ENCODE results near the gene MBNL1. TPM values are rescaled to one million over a fixed set of nuclear protein-coding genes. Genes with fewer than 3 reads are reported as not detected.

MBNL1 gene
- total and polyA plus RNA-seq, 7 experiments from 2014 or later, result 371 to 675 (median 497) TPM

DNA sequence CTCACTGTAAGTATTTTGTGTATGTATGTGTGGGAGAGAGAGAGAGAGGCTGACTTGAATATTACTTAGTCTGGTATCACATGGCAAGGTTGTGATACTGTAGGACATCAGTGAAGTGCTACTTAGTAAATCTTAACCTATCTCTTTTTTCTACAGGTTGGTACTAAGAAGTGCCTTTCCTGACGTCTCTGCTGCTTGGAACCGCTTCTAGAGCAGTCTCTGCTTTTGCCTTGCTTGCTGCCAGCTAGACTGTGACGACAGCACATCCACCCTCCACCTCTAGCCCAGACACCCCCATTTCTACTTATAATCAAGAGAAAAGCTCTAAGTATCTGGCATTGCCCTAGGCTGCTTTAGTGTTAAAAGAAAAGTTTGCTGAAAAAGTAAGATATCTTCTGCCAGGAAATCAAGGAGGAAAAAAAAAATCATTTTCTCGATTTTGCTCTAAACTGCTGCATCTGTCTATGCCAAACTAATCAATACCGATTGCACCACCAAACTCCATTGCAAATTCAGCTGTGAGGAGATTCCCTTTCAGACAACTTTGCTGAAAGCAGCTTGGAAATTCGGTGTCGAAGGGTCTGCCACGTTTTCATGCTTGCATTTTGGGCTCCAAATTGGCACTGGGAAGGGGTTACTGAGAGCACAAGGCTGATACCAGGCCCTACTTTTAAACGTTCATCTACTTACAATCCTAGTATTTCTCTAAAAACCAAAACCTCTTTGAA, 30.7 kb downstream of the MBNL1 start:
- peaks cover 86 to 88% of the 10 kb centered on the region in 2 donors for H3K4me1 ChIP-seq (ENCODE audit: control insufficient read depth in 2 of 2, insufficient read depth in 2 of 2, low read length in 2 of 2)
- POLR2A ChIA-PET, result interaction anchor here (0.8 to 3.8 kb wide), 6 partner anchors 15 to 110 kb away, joined by 3 to 17 read pairs (median 4); partner anchors contain the start of gene MBNL1

DNA sequence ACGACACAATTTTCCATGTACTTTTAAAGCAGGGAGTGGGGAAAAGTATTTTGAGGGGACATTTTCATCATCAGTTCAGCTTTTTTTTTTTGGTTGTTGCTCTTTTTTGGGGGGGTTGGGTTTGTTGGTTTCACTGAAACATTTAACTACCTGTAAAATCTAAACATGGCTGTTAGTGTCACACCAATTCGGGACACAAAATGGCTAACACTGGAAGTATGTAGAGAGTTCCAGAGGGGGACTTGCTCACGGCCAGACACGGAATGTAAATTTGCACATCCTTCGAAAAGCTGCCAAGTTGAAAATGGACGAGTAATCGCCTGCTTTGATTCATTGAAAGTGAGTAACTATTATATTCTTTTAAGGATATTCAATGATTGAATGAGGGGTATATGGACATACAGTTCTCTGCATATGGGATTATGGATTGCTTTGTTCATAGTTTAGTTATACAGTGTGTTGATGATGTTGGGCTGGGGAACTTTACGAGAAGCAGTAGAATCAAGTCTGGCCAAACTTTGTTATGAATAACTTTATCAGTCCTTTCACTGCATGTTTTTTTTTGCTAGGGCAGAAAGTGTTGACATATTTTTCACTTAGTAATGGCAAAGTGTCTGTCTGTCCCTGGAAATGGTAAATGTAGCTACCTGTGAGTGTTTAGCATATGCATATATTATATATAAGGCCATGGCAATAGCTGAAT, 31.5 kb downstream of the MBNL1 start:
- H3K27ac ChIP-seq (ENCODE audit: low read depth, low read length), result peak overlapping the region; percentile 64
- no peak for ATAC-seq

More for the DNA sequence above, 30.7 kb downstream of the MBNL1 start:
- Histone ChIP-seq H3K27ac (ENCODE audit: low read depth, low read length) (peak overlapping the region; percentile 64), H3K9me3 (ENCODE audit: control insufficient read depth in 2 of 3, low read length in 3 of 3) (no peaks in the 10 kb centered on the region), H3K27me3 (ENCODE audit: control insufficient read depth in 2 of 2, insufficient read depth in 2 of 2, low read length in 2 of 2) (no peaks in the 10 kb centered on the region), H3K4me3 (ENCODE audit: low read length) (peak overlapping the region; percentile 45), H3K36me3 (ENCODE audit: control insufficient read depth in 2 of 3, insufficient read depth in 3 of 3, low read length in 3 of 3) (peaks cover 3 to 16% (median 10%) of the 10 kb centered on the region in 3 experiments)
- Mint-ChIP-seq H3K4me3 (peak overlapping the region; percentile 70 to 85 (median 76)), H3K36me3 (peaks cover 0 to 31% (median 20%) of the 10 kb centered on the region in 5 donors), H3K9me3 (no peaks in the 10 kb centered on the region), H3K27ac (peak overlapping the region; percentile 78 to 98 (median 89)), H3K4me1 (peaks cover 58 to 95% (median 83%) of the 10 kb centered on the region in 7 donors), H3K27me3 (no peaks in the 10 kb centered on the region)
- intact Hi-C loops (cut with micrococcal nuclease), result loop anchor here (1.0 to 5.0 kb wide), 6 partner anchors 8 to 227 kb away; partner anchors contain the start of gene MBNL1 (in 1 of the 2)
- DNase-seq (peak in 6 of 9 donors; percentile 58 to 90 (median 68)), ATAC-seq (peak; percentile 81)
- CTCF ChIA-PET, result no interaction called here

DNA sequence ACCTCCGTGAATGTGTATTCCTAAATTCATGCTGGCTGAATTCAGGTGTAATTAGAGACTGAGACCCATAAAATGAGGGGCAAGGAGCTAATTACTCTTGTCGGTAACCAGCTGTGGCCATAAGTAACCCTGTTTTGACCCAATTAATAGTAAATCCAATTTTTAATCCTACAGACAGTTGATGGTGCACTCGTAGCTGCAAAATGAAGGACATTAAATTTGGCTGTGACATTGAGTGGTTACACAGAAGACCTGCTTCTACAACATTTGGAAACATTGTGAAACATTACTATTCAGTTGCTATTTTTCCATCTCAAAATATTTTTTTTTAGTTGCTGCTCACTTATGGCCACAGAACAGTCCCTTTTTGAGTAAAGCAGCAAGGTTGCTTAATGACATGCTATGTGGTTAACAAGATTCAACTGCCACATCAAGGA, 33.0 kb downstream of the MBNL1 start:
- ATAC-seq (no peak), DNase-seq (peak in 1 of 9 donors; percentile 31)
- Mint-ChIP-seq H3K4me3 (peak overlapping the region; percentile 7 to 78 (median 60)), H3K4me1 (peaks cover 58 to 98% (median 88%) of the 10 kb centered on the region in 7 donors), H3K27me3 (no peaks in the 10 kb centered on the region), H3K36me3 (peaks cover 0 to 36% (median 24%) of the 10 kb centered on the region in 5 donors), H3K9me3 (no peaks in the 10 kb centered on the region), H3K27ac (peak overlapping the region; percentile 33 to 95 (median 64))
- peak overlapping the region; percentile 64 for H3K27ac ChIP-seq (ENCODE audit: low read depth, low read length)
- intact Hi-C loops (cut with micrococcal nuclease), result loop anchor here (1.0 to 5.0 kb wide), 5 partner anchors 9 to 141 kb away; partner anchors contain the start of gene MBNL1 (in 1 of the 2)
- CTCF ChIA-PET, result interaction anchor here (0.5 to 1.1 kb wide), 2 partner anchors 118 to 189 kb away, joined by 3 to 4 read pairs; no protein-coding TSS in a partner anchor
- H3K9me3 ChIP-seq (ENCODE audit: control insufficient read depth in 2 of 3, low read length in 3 of 3), result no peaks in the 10 kb centered on the region
- POLR2A ChIA-PET, result interaction anchor here (0.6 to 2.6 kb wide), 5 partner anchors 11 to 116 kb away, joined by 3 to 9 read pairs (median 4); no protein-coding TSS in a partner anchor
- H3K27me3 ChIP-seq (ENCODE audit: control insufficient read depth in 2 of 2, insufficient read depth in 2 of 2, low read length in 2 of 2), result no peaks in the 10 kb centered on the region
- peaks cover 3 to 16% (median 10%) of the 10 kb centered on the region in 3 experiments for H3K36me3 ChIP-seq (ENCODE audit: control insufficient read depth in 2 of 3, insufficient read depth in 3 of 3, low read length in 3 of 3)
- peaks cover 74 to 85% of the 10 kb centered on the region in 2 donors for H3K4me1 ChIP-seq (ENCODE audit: control insufficient read depth in 2 of 2, insufficient read depth in 2 of 2, low read length in 2 of 2)
- H3K4me3 ChIP-seq (ENCODE audit: low read length), result peak overlapping the region; percentile 15

More for the DNA sequence above, 31.5 kb downstream of the MBNL1 start:
- Mint-ChIP-seq H3K9me3 (no peaks in the 10 kb centered on the region), H3K4me1 (peaks cover 61 to 98% (median 88%) of the 10 kb centered on the region in 7 donors), H3K27ac (peak overlapping the region; percentile 78 to 98 (median 89)), H3K27me3 (no peaks in the 10 kb centered on the region), H3K36me3 (peaks cover 0 to 31% (median 20%) of the 10 kb centered on the region in 5 donors), H3K4me3 (peak overlapping the region; percentile 70 to 85 (median 76))
- Histone ChIP-seq H3K4me1 (ENCODE audit: control insufficient read depth in 2 of 2, insufficient read depth in 2 of 2, low read length in 2 of 2) (peaks cover 84 to 88% of the 10 kb centered on the region in 2 donors), H3K27me3 (ENCODE audit: control insufficient read depth in 2 of 2, insufficient read depth in 2 of 2, low read length in 2 of 2) (no peaks in the 10 kb centered on the region), H3K9me3 (ENCODE audit: control insufficient read depth in 2 of 3, low read length in 3 of 3) (no peaks in the 10 kb centered on the region), H3K36me3 (ENCODE audit: control insufficient read depth in 2 of 3, insufficient read depth in 3 of 3, low read length in 3 of 3) (peaks cover 3 to 16% (median 10%) of the 10 kb centered on the region in 3 experiments), H3K4me3 (ENCODE audit: low read length) (no peak overlapping the region)
- intact Hi-C loops (cut with micrococcal nuclease), result loop anchor here in 1 of 2 donors (5.0 kb wide), 2 partner anchors 37 to 142 kb away; no protein-coding TSS in a partner anchor
- ChIA-PET POLR2A (interaction anchor here (0.5 to 3.8 kb wide), 8 partner anchors 9 to 114 kb away, joined by 3 to 17 read pairs (median 4); partner anchors contain the start of gene MBNL1), CTCF (no interaction called here)
- no peak for DNase-seq

DNA sequence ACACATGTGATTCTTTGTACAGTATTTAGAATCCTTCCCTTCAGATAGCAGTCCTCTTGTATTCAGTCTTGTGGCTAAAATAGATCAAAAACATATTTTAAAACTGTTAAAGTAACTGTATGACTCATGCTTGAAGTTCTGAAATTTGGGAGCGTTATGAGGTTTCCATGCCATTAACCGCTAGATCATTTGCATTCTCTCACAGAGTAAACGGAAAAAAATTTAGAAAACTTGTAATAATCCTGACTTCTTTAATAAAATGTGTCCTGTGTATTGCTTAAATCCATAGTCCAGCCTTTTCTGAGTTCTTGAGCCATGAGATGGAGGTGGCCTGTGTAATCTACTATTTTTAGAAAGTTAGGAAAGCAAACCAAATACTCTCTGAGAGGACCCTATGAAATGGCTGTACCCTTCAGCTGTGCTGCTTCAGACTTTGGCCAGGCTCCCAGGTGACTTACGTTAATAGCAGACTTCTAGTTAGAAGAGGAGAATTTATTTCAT, 33.8 kb downstream of the MBNL1 start:
- Mint-ChIP-seq H3K27me3 (no peaks in the 10 kb centered on the region), H3K4me3 (peak overlapping the region; percentile 48 to 78 (median 64)), H3K27ac (peak overlapping the region; percentile 49 to 95 (median 81)), H3K4me1 (peaks cover 55 to 100% (median 92%) of the 10 kb centered on the region in 7 donors), H3K9me3 (no peaks in the 10 kb centered on the region), H3K36me3 (peaks cover 0 to 36% (median 21%) of the 10 kb centered on the region in 5 donors)
- intact Hi-C loops (cut with micrococcal nuclease), result loop anchor here (1.0 to 5.0 kb wide), 5 partner anchors 8 to 140 kb away; partner anchors contain the start of gene MBNL1 (in 1 of the 2)
- POLR2A ChIA-PET, result interaction anchor here (0.6 to 2.6 kb wide), 4 partner anchors 12 to 117 kb away, joined by 3 to 9 read pairs (median 3); no protein-coding TSS in a partner anchor
- H3K27me3 ChIP-seq (ENCODE audit: control insufficient read depth in 2 of 2, insufficient read depth in 2 of 2, low read length in 2 of 2), result no peaks in the 10 kb centered on the region
- H3K36me3 ChIP-seq (ENCODE audit: control insufficient read depth in 2 of 3, insufficient read depth in 3 of 3, low read length in 3 of 3), result peaks cover 3 to 16% (median 14%) of the 10 kb centered on the region in 3 experiments
- ATAC-seq (peak; percentile 16), DNase-seq (peak in 1 of 9 donors; percentile 51)
- H3K4me1 ChIP-seq (ENCODE audit: control insufficient read depth in 2 of 2, insufficient read depth in 2 of 2, low read length in 2 of 2), result peaks cover 76 to 87% of the 10 kb centered on the region in 2 donors
- CTCF ChIA-PET, result interaction anchor here (0.7 to 1.1 kb wide), 3 partner anchors 23 to 188 kb away, joined by 3 to 5 read pairs (median 4); no protein-coding TSS in a partner anchor
- no peaks in the 10 kb centered on the region for H3K9me3 ChIP-seq (ENCODE audit: control insufficient read depth in 2 of 3, low read length in 3 of 3)
- H3K4me3 ChIP-seq (ENCODE audit: low read length), result no peak overlapping the region
- H3K27ac ChIP-seq (ENCODE audit: low read depth, low read length), result peak overlapping the region; percentile 64

DNA sequence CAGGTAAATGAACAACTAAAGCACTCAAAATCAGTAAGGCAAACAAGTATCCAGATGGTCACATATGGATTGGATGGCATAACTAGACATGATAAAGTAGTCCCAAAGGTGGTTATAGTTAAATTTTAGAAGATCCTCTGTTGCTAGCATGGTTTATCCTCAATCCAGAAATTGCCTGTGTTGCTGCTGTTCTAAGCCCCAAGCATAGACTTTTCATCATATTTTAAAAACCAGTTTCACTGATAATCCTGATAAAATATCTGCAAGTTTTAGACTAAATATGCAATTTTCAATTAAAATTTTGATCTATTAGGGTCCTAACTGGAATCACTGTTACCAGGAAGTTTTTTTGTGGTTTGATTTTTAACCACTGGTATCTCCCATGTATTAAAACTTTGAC, 35.4 kb downstream of the MBNL1 start:
- peaks cover 80 to 87% of the 10 kb centered on the region in 2 donors for H3K4me1 ChIP-seq (ENCODE audit: control insufficient read depth in 2 of 2, insufficient read depth in 2 of 2, low read length in 2 of 2)
- peaks cover 3 to 18% (median 16%) of the 10 kb centered on the region in 3 experiments for H3K36me3 ChIP-seq (ENCODE audit: control insufficient read depth in 2 of 3, insufficient read depth in 3 of 3, low read length in 3 of 3)
- ChIA-PET POLR2A (interaction anchor here (0.7 to 1.1 kb wide), 3 partner anchors 11 to 85 kb away, joined by 3 to 5 read pairs (median 3); no protein-coding TSS in a partner anchor), CTCF (no interaction called here)
- DNase-seq (no peak), ATAC-seq (no peak)
- no peak overlapping the region for H3K4me3 ChIP-seq (ENCODE audit: low read length)
- Mint-ChIP-seq H3K4me1 (peaks cover 52 to 100% (median 92%) of the 10 kb centered on the region in 7 donors), H3K36me3 (peaks cover 0 to 42% (median 20%) of the 10 kb centered on the region in 5 donors), H3K27me3 (no peaks in the 10 kb centered on the region), H3K4me3 (peak overlapping the region in 8 of 10 donors; percentile 15 to 67 (median 36)), H3K9me3 (no peaks in the 10 kb centered on the region), H3K27ac (peak overlapping the region in 6 of 9 donors; percentile 48 to 74 (median 64))
- no peaks in the 10 kb centered on the region for H3K27me3 ChIP-seq (ENCODE audit: control insufficient read depth in 2 of 2, insufficient read depth in 2 of 2, low read length in 2 of 2)
- H3K9me3 ChIP-seq (ENCODE audit: control insufficient read depth in 2 of 3, low read length in 3 of 3), result no peaks in the 10 kb centered on the region
- H3K27ac ChIP-seq (ENCODE audit: low read depth, low read length), result peak overlapping the region; percentile 64
- intact Hi-C loops (cut with micrococcal nuclease), result loop anchor here in 1 of 2 donors (2.0 to 5.0 kb wide), 3 partner anchors 13 to 138 kb away; no protein-coding TSS in a partner anchor

All from naive thymus-derived CD4-positive, alpha-beta T cell (primary cell).